Esophagus muscularis mucosa (tissue), 4 donors: ENCODE results near the gene GJC1.

Experiments
- CTCF ChIP-seq, 3 experiments: fragments of 200-600 bp in 2 of 3; fragments of 450-650 bp in 1 of 3; sonication (generic) in 2 of 3; IDR thresholded peaks; one replicate each; pipeline ENCODE4 v1.5.1; 2017 to 2019; ENCODE audit warnings: antibody characterized with exemption in 3 of 3, mild to moderate bottlenecking in 2 of 3, moderate library complexity in 1 of 3
- EP300 ChIP-seq: sonication (generic); formaldehyde crosslinking; IDR thresholded peaks from one replicate; pipeline ENCODE4 v1.6.1; 2017; ENCODE audit warnings: antibody characterized with exemption
- POLR2A ChIP-seq: fragments of 450-650 bp; IDR thresholded peaks from one replicate; pipeline ENCODE4 v1.6.1; 2017; ENCODE audit warnings: antibody characterized with exemption, moderate library complexity, mild to moderate bottlenecking, low read depth
- POLR2AphosphoS5 ChIP-seq, 2 donors: sonication (generic); formaldehyde crosslinking; IDR thresholded peaks; one replicate each; pipeline ENCODE4 v1.6.1; 2017; ENCODE audit warnings: antibody characterized with exemption in 2 of 2

- no peak for TF ChIP-seq CTCF (IDR thresholded peaks at IDR 0.05)
- no peak for TF ChIP-seq POLR2A
- no peak for TF ChIP-seq POLR2AphosphoS5 (IDR thresholded peaks at IDR 0.05)
- TF ChIP-seq EP300, result no peak
Measured at GRCh38 chr17:44798356-44798755, 31.7 kb downstream of the GJC1 start.
